ENCODE measurements around the gene BANF2. TPM values are rescaled to one million over a fixed set of nuclear protein-coding genes. Genes with fewer than 3 reads are reported as not detected.

The BANF2 gene
- total RNA-seq, 4 donors from 2014 or later, result not detected

DNA sequence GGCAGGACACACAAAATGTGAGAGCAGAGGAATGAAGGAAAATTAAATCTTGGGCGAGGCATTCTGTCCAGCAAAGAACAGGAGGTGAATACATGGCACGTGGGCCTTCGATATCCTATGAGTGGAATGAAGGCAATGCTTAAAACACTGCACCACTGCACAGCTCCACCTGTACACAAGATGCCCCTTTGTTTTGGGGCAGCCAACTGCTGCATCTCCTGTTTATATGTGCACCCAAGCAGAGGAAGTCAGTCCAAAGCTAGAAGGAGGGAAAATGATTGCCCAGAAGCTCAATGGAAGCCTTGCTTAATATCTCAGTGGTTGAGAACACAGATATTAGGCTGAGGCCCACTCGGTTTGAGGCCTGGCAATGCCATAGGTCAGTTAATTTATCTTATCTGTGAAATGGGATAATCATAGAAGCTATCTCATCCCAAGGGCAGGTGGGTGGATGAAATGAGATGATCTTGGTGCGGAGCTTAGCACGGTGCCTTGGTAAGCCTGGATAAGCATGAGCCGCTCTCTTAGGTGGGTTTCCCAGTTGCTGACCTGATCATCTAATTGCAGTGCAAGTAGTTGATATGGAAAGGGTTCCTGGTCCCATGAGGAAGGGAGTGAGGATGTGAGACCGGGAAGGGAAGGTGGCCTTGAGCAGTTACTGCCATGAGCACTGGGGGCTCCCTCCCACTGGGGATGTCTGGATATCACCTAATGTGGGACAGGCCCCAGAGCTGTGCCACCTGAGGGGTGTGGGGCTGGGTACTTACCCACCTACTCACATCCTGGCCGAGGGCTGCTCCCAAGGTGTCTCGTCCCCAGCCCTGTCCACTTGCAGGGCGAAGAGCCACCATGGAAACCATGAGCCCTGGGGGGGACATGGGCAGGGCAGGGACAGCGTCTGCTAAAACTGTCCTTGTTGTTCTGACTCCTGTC is 9.9 kb downstream of the BANF2 start:
- Histone ChIP-seq H3K4me1 (peaks cover 0 to 19% (median 0%) of the 10 kb centered on the region in 4 donors), H3K27me3 (no peaks in the 10 kb centered on the region), H3K9me3 (no peaks in the 10 kb centered on the region), H3K4me3 (no peak overlapping the region), H3K36me3 (no peaks in the 10 kb centered on the region), H3K27ac (no peak overlapping the region)
- DNase-seq, result no peak
- TF ChIP-seq, protein P1, sequence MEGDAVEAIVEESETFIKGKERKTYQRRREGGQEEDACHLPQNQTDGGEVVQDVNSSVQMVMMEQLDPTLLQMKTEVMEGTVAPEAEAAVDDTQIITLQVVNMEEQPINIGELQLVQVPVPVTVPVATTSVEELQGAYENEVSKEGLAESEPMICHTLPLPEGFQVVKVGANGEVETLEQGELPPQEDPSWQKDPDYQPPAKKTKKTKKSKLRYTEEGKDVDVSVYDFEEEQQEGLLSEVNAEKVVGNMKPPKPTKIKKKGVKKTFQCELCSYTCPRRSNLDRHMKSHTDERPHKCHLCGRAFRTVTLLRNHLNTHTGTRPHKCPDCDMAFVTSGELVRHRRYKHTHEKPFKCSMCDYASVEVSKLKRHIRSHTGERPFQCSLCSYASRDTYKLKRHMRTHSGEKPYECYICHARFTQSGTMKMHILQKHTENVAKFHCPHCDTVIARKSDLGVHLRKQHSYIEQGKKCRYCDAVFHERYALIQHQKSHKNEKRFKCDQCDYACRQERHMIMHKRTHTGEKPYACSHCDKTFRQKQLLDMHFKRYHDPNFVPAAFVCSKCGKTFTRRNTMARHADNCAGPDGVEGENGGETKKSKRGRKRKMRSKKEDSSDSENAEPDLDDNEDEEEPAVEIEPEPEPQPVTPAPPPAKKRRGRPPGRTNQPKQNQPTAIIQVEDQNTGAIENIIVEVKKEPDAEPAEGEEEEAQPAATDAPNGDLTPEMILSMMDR (IDR thresholded peaks at IDR 0.05), result no peak
- no peak for TF ChIP-seq POLR2A (IDR thresholded peaks at IDR 0.05)

DNA sequence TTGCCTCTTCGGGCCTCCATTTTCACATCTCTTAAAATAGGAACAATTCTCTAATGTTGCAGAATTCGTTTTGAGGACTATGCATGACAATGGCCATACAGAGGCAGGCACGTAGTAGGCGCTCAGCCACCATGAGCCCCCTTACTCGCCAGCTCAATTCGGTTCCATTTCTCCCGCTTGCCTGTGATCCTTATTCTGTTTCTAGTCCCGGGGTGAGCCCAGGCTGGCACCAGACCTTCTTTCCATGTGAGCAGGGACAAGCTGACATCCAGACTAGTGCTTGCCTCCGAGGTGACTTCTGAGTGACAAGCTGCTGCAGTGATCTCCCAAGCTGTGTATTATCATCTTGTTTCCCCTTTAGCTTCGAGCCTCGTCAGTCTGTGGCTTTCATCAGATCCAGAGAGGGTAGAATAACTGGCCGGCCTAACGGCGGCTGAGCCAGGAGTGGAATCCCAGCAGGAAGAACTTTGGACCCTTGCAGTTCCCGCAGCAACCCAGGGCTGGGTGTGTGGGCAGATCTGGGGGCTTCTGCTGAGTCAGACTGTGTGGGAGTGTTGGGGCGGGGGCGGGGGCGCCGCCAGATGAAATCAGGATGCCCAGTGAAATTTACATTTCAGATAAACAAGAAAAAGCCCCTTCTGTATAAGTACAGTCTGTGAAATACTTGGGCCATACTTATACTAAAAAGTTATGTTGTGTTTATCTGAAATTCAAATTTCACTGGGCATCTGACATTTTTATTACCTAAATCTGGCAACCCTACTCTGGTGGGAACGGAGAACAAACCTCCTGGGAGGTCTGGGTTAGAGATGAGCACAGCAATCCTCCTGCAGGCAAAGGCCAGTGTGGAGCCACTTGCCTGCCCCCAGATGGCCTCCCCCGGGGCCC is 10.9 kb downstream of the BANF2 start:
- peak overlapping the region in 2 of 4 donors; percentile 13 to 18 for H3K27ac ChIP-seq

GRCh38 chr20:17711267-17711627 is 11.5 kb downstream of the BANF2 start:
- H3K27ac ChIP-seq, result peak overlapping the region in 1 of 4 donors; percentile 18
- no peaks in the 10 kb centered on the region for H3K36me3 ChIP-seq
- no peaks in the 10 kb centered on the region for H3K27me3 ChIP-seq
- H3K4me3 ChIP-seq, result no peak overlapping the region
- H3K4me1 ChIP-seq, result peaks cover 0 to 19% (median 0%) of the 10 kb centered on the region in 4 donors
- no peaks in the 10 kb centered on the region for H3K9me3 ChIP-seq
- TF ChIP-seq, protein P1 (IDR thresholded peaks at IDR 0.05), result no peak
- TF ChIP-seq POLR2A (IDR thresholded peaks at IDR 0.05), result no peak
- DNase-seq, result no peak

More for the DNA sequence above, 10.9 kb downstream of the BANF2 start:
- H3K9me3 ChIP-seq, result no peaks in the 10 kb centered on the region
- peak in 1 of 3 donors; percentile 61 for DNase-seq
- H3K36me3 ChIP-seq, result no peaks in the 10 kb centered on the region
- no peaks in the 10 kb centered on the region for H3K27me3 ChIP-seq
- peaks cover 0 to 19% (median 0%) of the 10 kb centered on the region in 4 donors for H3K4me1 ChIP-seq
- no peak for TF ChIP-seq POLR2A (IDR thresholded peaks at IDR 0.05)
- TF ChIP-seq, protein P1 (IDR thresholded peaks at IDR 0.05), result no peak
- no peak overlapping the region for H3K4me3 ChIP-seq

DNA sequence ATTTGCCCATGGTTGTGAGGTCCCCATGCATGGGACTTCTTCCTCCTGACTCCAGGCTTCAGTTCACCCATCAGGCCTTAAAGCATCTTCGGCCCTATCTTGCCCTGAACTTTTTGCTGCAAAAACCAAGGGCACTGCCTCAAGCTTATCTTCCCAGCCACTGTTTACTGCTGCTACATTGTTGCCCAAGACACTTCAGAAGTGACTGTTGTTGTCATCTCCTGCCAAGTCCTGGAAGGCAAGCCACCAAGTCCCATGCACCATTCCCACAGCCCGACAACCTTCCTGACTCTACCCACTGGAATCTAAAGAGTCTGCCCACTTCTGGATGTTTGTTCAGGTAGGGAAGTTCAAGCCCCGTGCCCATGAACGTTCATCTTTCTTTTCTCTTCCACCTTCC is 12.4 kb downstream of the BANF2 start:
- no peak overlapping the region for H3K4me3 ChIP-seq
- H3K4me1 ChIP-seq, result peaks cover 0 to 19% (median 0%) of the 10 kb centered on the region in 4 donors
- no peak for DNase-seq
- no peaks in the 10 kb centered on the region for H3K36me3 ChIP-seq
- no peak overlapping the region for H3K27ac ChIP-seq
- H3K27me3 ChIP-seq, result no peaks in the 10 kb centered on the region
- TF ChIP-seq POLR2A (IDR thresholded peaks at IDR 0.05), result no peak
- TF ChIP-seq, protein P1 (IDR thresholded peaks at IDR 0.05), result no peak
- no peaks in the 10 kb centered on the region for H3K9me3 ChIP-seq

DNA sequence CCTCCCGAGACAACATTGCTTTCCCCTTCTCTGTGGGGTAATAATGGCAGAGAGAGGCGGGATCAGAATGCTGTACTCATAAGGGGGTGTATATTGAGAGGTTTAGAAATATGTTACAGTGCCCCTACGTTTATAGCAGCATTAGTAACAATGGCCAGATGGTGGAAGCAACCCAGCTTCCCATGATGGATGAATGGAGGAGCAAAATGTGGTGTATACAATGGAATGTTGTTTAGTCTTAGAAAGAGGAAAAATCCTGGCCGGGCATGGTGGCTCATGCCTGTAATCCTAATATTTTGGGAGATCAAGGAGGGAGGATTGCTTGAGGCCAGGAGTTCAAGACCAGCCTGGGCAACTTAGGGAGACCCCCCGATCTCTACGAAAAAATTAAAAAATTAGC is 12.9 kb downstream of the BANF2 start:
- Histone ChIP-seq H3K27me3 (no peaks in the 10 kb centered on the region), H3K4me3 (no peak overlapping the region), H3K9me3 (no peaks in the 10 kb centered on the region), H3K4me1 (peaks cover 0 to 19% (median 0%) of the 10 kb centered on the region in 4 donors), H3K27ac (no peak overlapping the region), H3K36me3 (no peaks in the 10 kb centered on the region)
- TF ChIP-seq, protein P1 (IDR thresholded peaks at IDR 0.05), result no peak
- TF ChIP-seq POLR2A (IDR thresholded peaks at IDR 0.05), result no peak
- no peak for DNase-seq
